ENCODE measurements around the gene GRHPR. TPM values are rescaled to one million over a fixed set of nuclear protein-coding genes. Genes with fewer than 3 reads are reported as not detected.

GRHPR gene
- total and polyA plus RNA-seq, 2 of the 4 experiments (the other 2 are of a cell fraction), result 182 to 191 TPM

DNA sequence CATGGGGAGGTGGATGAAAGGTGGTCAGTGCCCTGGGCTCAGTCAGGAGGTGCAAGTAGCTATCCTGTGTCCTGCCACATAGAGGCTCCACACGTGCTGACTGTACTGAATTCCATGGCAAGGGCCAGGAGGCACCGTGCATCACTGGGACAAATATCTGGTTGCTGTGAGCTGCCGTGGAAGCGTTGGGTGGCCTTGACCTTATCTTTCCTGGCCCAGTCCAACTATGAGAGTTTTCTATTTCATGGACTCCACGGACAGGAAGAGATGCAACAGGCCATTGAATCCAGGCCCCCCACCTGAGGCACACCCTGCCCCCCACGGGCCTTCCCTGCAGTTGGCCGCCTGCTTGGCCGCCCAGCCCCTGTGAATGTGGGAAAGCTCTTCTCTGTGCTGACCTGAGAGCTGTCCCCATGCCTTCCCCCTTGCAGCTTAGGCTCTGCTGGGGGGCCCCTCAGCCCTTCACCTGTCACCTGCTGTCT lies 1.7 kb downstream of the GRHPR start:
- no peak overlapping the region for H3K27ac ChIP-seq (ENCODE audit: insufficient read depth, low read length)
- no peaks in the 10 kb centered on the region for H3K27me3 ChIP-seq (ENCODE audit: control insufficient read depth, insufficient read depth, low read length)
- no TSS peak for BruUV-seq (replicated peaks)
- intact Hi-C loops (cut with micrococcal nuclease), result no loop called here
- dilution Hi-C loops (cut with HindIII; ENCODE audit: low sequenced_read_pairs, unreplicated experiment), result no loop called here
- H3K9ac ChIP-seq (ENCODE audit: low read depth, low read length), result no peak overlapping the region
- ATAC-seq (ENCODE audit: low read depth) (no peak), DNase-seq (no peak)
- POLR2A ChIA-PET (ENCODE audit: unreplicated experiment), result no interaction called here
- H2BK15ac ChIP-seq (ENCODE audit: low read depth, low read length), result no peak overlapping the region
- no peak overlapping the region for H2BK120ac ChIP-seq (ENCODE audit: low read depth, low read length)
- H3K9me1 ChIP-seq (ENCODE audit: insufficient read depth, low read length), result peaks cover 16% of the 10 kb centered on the region
- H3K56ac ChIP-seq (ENCODE audit: extremely low read depth, insufficient read depth, low read length), result no peak overlapping the region
- CTCF ChIA-PET, result interaction anchor here (1.8 kb wide), 1 partner anchor 10 kb away, joined by 5 read pairs; no protein-coding TSS in a partner anchor
- TF ChIP-seq CEBPB (IDR thresholded peaks at IDR 0.05; ENCODE audit: low read depth, low read length), result no peak
- H4K8ac ChIP-seq (ENCODE audit: low read depth in 2 of 2, low read length in 2 of 2), result peak overlapping the region in 1 of 2 experiments; percentile 24; a peak in 2 of 4 replicates
- H3K4me2 ChIP-seq (ENCODE audit: low read depth, low read length), result peak overlapping the region; percentile 83; the same call in 1 of the 2 replicates
- no peak overlapping the region for H2BK20ac ChIP-seq (ENCODE audit: low read depth, low read length)
- H4K91ac ChIP-seq (ENCODE audit: insufficient read depth, low read depth, low read length), result no peak overlapping the region
- WGBS, 2 experiments (ENCODE audit: extremely low coverage in 2 of 2, insufficient read length in 1 of 2), result 50% methylated on average over 1 of the region's 8 CpGs; no CpG with 5 or more reads in 1 of the 2 experiments
- H3K14ac ChIP-seq (replicated peaks; ENCODE audit: low read depth, low read length), result 0 out of 2 replicates have a peak overlapping the region, but pooled peaks have one; percentile 15
- H3K18ac ChIP-seq (ENCODE audit: low read depth, low read length), result no peak overlapping the region
- H3K23ac ChIP-seq (ENCODE audit: low read depth, low read length), result peak overlapping the region; percentile 75
- peaks cover 28% of the 10 kb centered on the region for H3K36me3 ChIP-seq (ENCODE audit: control insufficient read depth, insufficient read depth, low read length)
- H2AK9ac ChIP-seq (replicated peaks; ENCODE audit: low read depth, low read length, poor library complexity), result peak overlapping the region; percentile 47
- H3K4me3 ChIP-seq (ENCODE audit: insufficient read depth, low read depth, low read length), result no peak overlapping the region
- H3K4me1 ChIP-seq (ENCODE audit: control insufficient read depth, insufficient read depth, low read length), result peaks cover 9% of the 10 kb centered on the region
- H4K20me1 ChIP-seq (ENCODE audit: insufficient read depth, low read length), result peaks cover 28% of the 10 kb centered on the region
- in situ Hi-C loops (cut with MboI; ENCODE audit: low sequenced_read_pairs), result no loop called here
- no peak overlapping the region for H4K5ac ChIP-seq (ENCODE audit: low read depth, low read length)
- H2AK5ac ChIP-seq (ENCODE audit: low read depth, low read length), result peak overlapping the region; percentile 54; the same call in 1 of the 2 replicates
- H2BK5ac ChIP-seq (ENCODE audit: low read depth, low read length, poor library complexity, severe bottlenecking), result no peak overlapping the region
- peak overlapping the region; percentile 35; the same call in 1 of the 2 replicates for H3K4ac ChIP-seq (ENCODE audit: low read depth, low read length)
- H2AFZ ChIP-seq (replicated peaks; ENCODE audit: low read length, poor library complexity), result peak overlapping the region; percentile 38
- H3K79me1 ChIP-seq (ENCODE audit: low read depth in 1 of 2, low read length in 2 of 2), result peaks cover 16 to 50% of the 10 kb centered on the region in 2 experiments
- no peaks in the 10 kb centered on the region for H3K9me3 ChIP-seq (ENCODE audit: control insufficient read depth, insufficient read depth, low read length)
